DMS114 treated with DMSO at 0.1 percent for 48 hours (cell line): ENCODE measurements around the gene GDF7.

Experiments used
- DNase-seq: peaks from one replicate; lab custom pipeline; 2025; ENCODE audit not compliant: unreplicated experiment; lab: John Stamatoyannopoulos, UW

The GDF7 gene

GRCh38 chr2:20666304-20667150 is at the start of gene GDF7:
Gene GDF7, plus strand, starts transcription at chr2:20667144. Its CDS starts 96 bp downstream, at chr2:20667240.
- DNase-seq: peak; percentile 6

DNA sequence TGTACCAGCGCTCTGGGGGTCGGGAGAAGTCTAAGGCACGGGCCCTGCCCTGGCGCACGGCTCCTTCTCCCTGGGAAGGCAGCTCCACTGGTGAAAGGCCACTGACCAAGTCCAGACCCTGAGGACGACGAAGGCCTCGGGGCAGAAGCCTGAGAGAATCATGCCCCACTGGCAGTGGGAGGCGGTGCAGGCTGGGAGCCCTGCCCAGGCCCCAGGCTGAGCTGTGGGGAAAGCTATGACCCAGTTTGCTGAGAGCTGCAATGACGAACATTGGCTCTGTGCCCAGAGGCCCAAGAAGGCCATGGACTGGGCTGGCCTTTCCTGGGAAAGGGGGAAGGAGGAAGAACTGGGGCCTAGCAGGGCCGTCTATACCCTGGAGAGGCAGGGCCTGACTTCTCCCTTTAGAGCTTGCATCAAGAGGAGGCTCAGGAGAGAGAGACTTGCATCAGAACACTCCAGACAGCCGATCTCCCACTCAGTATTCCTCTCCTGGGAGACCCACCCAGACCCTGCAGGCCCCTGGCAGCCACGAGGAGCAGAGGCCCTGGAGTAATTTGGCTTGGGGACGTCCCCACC is 49.0 kb upstream of the GDF7 start:
- DNase-seq: no peak

- DNase-seq: no peak
These were observed 48.5 kb upstream of the GDF7 start for GRCh38 chr2:20618468-20618885.

DNA sequence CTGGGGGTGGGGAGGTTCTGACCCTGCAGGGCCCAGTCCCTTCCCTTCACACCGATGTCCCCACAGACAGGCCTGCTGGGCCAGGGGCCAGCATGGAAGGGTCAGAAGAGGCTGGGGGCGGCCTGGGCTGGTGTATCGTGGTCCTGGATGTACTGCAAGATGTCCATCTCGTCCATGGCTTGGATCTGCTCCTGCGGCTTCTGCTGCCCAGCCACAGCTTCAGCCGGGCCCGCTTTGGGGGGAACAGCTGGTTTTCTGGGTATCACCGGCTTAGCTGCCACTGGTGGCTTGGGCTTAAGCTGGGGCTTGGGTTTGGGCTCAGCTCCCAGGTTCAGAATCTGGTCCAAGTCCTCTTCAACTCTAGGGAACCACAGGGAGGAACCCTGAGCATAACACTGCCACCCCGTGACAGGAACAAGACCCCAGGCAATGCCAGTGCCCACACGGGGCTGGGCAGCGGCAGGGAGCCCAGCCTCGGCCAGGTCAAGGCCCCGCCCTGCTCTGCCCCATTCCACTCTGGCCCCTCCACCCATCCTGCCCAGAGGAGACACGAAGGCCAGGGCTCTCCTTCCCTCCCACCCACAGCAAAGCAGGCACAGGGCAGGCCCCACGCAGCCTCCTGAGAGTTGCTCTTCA is 47.9 kb upstream of the GDF7 start:
- DNase-seq: no peak

DNA sequence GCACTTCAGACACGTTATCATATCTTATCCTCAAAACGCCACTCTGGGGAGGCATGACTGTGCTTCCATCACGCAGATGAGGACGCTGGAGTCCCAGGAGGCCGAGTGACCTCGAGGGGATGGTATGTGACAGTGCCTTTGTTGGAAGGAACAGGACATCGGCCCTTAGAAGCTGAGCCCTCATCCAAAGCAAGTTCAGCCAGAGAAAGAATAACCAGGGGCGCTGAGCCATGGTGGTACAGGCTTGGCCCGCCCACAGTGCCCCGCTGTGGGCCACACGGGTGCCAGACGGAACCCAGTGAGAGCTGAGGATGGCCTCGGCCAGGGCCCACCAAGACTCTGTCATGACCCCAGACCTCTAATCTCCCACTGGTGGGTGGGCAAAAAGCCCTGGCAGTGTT is 47.3 kb upstream of the GDF7 start:
- DNase-seq: no peak

- DNase-seq: no peak
These were observed 46.7 kb upstream of the GDF7 start for GRCh38 chr2:20620271-20620681.

DNA sequence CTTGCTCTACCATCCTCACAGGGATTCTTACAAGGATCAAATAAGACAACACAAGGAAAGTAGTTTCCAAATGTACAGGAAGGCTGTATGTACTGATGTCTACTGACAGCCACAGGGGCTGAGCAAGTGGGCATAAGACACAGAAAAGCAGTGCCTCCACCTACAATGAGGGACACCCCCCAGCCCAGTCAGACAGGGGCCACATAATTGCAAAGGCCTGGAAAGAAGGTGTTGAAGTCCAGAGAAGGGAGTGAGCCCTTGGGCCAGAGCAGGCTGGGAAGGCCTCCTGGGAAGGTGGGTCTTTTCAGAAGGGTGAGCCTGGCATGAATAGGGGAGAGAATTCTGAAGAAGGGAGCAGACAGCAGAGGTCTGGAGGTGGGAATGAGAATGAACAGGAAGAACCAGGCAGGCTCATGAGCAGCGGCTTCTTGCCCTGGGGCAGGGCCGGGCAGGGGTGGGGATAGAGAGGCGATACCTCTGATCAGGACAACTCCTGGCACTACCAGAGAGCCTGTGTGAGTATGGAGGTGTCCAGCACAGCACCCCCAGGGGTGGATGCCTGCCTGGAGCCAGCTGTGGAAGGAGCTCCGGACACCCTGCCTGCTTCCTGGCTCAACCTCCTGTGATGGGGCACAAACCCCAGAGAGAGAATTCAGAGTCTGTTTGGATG is 46.1 kb upstream of the GDF7 start:
- DNase-seq: no peak

DNA sequence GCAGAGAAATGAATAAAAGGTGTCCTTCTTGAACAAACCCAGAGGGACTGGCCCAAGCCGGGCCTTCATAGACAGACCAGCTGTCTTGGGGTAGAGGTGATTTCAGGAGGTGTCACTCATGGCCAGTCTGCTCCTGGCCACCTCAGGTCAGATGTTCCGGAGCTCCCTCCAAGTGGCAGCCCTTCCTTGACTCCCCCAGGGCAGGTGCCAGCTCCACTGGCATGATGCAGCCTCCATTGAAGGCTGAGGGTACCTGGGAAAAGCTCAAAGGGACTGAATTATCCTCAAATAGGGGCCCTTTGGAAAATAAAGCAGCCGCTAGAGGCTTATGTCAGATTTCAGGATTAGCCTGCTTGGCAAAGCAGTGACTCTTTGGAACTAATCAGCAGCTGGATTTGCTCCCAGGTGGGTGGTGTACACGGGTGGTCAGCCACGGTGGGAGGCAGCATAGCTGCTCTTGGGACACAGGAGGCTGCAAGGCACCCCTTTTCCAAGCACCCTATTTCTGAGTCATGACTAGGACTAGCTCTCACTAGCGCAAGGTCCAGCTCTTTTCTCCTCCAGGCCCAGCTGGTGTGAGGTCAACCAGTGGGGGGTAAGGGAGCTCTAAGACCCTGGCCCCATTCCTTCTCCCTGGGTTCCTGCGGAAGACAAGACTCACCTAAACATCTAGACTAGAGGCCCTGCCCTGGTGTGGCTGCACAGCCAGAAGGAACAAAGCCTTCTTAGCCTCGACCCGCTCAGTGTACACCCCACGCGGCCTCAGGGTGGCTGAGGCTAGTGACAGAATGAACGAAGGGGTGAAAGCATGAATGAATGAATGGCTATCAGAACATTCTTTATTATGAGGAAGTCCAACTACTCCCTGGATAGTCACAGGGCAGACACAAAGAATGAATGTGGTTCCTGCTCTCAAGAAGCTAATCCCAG is 45.3 kb upstream of the GDF7 start:
- no peak for DNase-seq

GRCh38 chr2:20622296-20622686 is 44.7 kb upstream of the GDF7 start:
- no peak for DNase-seq

- no peak for DNase-seq
These were observed 44.2 kb upstream of the GDF7 start for GRCh38 chr2:20622731-20623130.

GRCh38 chr2:20623241-20623640 is 43.7 kb upstream of the GDF7 start:
- DNase-seq: no peak

GRCh38 chr2:20623741-20624155 is 43.2 kb upstream of the GDF7 start:
- DNase-seq: no peak

- no peak for DNase-seq
These were observed 42.6 kb upstream of the GDF7 start for GRCh38 chr2:20624156-20624883.

DNA sequence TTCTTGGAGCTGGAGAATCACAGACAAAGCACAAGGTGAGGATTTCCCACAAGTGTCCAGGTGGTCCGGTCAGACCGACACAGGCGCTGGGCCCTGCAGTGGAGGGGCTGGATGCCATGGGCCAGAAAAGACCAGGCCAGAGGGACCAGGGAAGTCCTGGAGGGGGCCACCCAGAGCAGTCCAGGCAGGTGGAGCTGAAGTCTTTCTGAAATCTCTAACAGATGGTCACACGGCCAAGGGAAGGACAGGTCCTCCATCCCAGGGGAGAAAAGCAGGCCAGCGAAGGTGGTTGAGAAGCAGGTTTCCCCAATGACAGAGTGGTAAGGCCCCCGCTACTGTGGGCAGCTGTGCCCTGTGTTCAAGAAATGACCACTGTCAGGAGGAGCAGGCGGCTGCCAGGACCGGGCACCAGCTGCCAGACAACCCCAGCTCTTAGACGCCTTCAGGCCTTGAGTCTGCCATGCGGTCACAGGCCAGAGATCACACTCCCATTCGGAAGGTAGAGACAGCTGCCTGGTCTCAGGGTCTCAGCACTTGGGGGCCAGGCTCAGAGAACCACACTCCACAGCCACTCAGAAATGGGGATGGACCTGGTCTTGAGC is 42.0 kb upstream of the GDF7 start:
- no peak for DNase-seq

DNA sequence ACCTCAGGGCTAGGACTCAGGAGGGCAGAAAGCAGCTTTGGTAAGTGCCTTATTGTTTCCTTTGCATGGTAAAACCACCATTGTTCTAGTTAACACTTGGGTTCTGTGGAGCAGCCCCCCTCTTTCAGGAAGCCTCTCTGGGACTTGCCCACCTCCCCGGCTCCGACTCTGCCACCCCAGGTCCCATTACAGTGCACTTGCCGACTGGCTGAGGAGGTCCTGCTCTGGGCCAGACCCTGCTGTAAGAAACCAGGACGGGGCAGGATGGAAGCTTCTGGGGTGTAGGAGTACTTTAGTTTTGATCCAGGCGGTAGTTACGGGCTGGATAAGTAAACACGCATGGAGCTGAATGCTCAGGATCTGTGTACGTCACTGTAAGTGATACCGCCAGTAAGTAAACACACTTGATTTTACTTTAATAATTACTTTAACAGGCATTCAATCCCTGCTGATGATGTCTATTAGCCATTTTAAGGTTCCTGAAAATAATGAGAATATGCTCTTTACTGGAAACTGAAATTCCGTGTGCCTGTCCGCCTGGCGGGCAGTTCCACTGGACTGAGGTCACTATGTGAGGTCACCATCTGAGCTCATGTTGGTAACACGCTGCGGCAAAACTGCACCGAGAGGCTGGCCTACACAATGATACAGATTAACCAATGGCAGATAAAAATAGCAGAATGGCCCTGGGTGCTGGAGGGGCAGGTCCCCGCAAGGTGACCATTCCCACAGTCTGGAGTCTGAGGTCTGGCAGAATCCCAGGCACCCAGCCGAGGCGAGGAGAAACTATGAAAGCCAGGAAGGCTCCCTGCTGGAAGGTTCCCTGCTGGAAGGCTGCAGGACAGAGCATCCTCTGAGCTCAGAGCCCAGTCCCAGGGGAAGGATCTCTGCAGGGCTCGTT is 41.2 kb upstream of the GDF7 start:
- no peak for DNase-seq

GRCh38 chr2:20626392-20626697 is 40.6 kb upstream of the GDF7 start:
- DNase-seq: no peak

GRCh38 chr2:20626698-20627513 is 40.0 kb upstream of the GDF7 start:
- DNase-seq: no peak
